Activated CD4-positive, alpha-beta T cell treated with anti-CD3 and anti-CD28 coated beads, Interleukin-2, amount 50 U/mL, for 1 hour (primary cell): ENCODE results near the gene UGT2B15.
"Not testable (repeated sequence)": the region's sequence is repeated elsewhere in the genome, so short reads cannot be mapped to it uniquely, and the experiment has no call there.

Source experiments
- DNase-seq: peaks from one replicate; pipeline ENCODE4 v3.0.0-alpha.2; 2020

The UGT2B15 gene

GRCh38 chr4:68670479-68670939 lies at the start of gene UGT2B15:
Gene UGT2B15, minus strand, starts transcription at chr4:68670652. Its CDS starts 34 bp downstream, at chr4:68670618.
- DNase-seq: not testable (repeated sequence)

- no peak for DNase-seq
Observed at GRCh38 chr4:68719075-68719473, 48.6 kb upstream of the UGT2B15 start.

GRCh38 chr4:68718447-68719074 lies 48.1 kb upstream of the UGT2B15 start:
- DNase-seq: no peak

DNA sequence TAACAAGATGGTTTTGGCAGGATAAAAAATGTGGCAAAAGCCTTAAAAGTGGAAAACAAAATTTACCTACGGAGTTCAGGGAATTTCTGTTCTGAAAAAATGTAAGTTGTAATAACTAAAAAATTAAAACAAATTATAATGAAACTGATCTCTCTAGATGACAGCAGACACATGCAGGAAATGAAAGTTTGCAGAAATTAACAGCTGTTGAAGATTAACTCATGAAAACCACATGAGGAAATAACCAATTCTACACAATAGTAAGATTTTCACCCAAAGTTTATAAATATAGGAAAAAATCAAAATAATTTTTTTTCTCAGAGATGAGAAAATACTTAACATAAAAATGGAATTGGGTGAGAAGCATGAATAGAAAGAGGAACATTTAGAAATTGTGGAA lies 47.5 kb upstream of the UGT2B15 start:
- no peak for DNase-seq

DNA sequence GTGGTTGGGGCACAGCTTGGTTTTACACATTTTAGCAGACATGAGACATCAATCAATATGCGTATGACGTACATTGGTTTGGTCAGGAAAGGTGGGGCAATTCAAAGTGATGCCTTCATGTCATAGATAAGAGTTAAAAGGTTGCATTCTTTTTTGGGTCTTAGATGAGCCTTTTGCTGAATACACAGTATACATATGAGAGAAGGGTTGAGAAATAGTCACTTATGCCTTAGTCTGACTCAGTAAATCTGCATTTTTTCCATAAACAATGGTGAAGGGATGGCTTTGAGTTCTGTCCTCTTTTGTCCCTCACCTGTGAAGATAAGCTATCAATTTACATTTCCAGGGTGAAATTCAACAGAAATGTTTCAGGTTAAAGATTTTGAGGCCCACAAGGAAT lies 43.9 kb upstream of the UGT2B15 start:
- no peak for DNase-seq

GRCh38 chr4:68712207-68712606 lies 41.8 kb upstream of the UGT2B15 start:
- no peak for DNase-seq

DNA sequence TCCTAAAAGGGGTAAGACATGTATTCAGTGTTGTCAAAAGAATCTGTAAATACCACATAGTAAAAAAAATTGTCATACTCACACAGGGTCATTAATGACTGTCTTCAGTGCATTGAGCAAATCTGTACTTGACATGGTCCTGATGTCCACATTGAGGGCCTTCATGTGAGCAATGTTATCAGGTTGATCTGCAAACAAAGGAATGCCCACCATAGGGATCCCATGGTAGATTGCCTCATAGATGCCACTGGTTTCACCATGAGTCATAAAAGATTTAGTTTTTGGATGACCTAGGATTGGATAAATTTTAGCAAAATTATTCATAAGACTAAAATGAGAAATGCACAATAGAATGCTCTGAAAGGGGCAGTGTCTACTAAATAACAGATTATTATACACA lies 38.1 kb upstream of the UGT2B15 start:
- DNase-seq: no peak

DNA sequence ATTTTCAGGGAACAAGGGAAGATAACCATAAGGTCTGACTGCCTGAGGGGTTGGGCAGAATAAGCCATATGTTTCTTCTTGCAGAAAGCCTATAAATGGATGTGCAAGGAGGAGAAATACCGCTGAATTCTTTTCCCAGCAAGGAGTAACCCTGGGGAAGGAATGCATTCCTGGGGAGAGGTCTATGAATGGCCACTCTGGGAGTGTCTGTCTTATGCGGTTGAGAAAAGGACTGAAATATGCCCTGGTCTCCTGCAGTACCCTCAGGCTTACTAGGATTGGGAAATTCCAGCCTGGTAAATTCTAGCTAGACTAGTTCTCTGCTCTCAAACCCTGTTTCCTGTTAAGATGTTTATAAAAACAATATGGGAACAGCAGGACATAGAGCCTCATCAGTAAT lies 32.7 kb upstream of the UGT2B15 start:
- not testable (repeated sequence) for DNase-seq

GRCh38 chr4:68700152-68700551 lies 29.7 kb upstream of the UGT2B15 start:
- DNase-seq: no peak

DNA sequence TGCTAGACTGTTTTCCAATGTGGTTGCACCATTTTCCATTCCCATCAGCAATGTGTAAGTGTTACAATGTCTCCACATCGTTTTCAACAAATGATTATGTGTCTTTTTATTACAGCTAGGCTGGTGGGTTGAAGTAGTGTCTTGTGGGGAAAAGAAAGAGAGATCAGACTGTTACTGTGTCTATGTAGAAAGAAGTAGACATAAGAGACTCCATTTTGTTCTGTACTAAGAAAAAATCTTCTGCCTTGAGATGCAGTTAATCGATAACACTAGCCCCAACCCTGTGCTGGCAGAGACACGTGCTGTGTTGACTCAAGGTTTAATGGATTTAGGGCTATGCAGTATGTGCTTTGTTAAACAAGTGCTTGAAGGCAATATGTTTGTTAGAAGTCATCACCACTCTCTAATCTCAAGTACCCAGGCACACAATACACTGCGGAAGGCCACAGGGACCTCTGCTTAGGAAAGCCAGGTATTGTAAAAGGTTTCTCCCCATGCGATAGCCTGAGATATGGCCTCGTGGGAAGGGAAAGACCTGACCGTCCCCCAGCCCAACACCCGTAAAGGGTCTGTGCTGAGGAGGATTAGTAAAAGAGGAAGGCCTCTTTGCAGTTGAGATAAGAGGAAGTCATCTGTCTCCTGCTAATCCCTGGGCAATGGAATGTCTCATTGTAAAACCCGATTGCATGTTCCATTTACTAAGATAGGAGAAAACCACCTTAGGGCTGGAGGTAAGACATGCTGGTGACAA lies 23.0 kb upstream of the UGT2B15 start:
- no peak for DNase-seq

GRCh38 chr4:68691186-68691585 lies 20.7 kb upstream of the UGT2B15 start:
- no peak for DNase-seq

DNA sequence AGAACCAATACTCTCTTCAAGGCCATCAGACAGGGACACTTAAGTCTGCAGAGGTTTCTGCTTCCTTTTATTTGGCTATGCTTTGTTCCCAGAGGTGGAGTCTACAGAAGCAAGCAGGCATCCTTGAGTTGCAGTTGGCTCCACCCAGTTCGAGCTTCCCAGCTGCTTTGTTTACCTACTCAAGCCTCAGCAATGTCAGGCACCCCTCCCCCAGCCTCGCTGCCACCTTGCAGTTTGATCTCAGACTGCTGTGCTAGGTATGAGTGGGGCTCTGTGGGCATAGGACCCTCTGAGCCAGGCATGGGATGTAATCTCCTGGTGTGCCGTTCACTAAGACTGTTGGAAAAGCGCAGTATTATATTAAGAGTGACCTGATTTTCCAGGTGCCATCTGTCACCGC lies 12.6 kb upstream of the UGT2B15 start:
- DNase-seq: no peak

- DNase-seq: not testable (repeated sequence)
Observed at GRCh38 chr4:68681298-68681697, 10.8 kb upstream of the UGT2B15 start.

- DNase-seq: no peak
Observed at GRCh38 chr4:68673143-68673542, 2.7 kb upstream of the UGT2B15 start.

DNA sequence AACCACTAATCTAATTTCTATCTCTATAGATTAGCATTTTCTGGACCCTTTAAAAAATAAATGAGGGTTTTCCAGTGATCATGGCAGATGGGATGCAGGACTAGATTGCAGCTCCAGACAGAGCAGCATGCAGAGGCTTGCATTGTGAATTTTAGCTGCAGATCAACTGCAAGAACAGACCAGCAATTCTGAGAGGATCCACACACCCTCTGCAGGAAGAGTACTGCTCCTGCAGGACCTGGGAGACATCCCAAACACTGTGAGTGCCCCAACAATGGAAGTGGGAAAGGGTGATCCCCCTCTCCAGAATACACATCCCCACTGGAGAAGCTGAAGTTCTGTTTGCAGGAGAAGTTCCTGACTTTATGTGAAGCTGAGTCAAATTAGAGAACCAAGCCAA lies 765 bp upstream of the UGT2B15 start:
- not testable (repeated sequence) for DNase-seq

DNA sequence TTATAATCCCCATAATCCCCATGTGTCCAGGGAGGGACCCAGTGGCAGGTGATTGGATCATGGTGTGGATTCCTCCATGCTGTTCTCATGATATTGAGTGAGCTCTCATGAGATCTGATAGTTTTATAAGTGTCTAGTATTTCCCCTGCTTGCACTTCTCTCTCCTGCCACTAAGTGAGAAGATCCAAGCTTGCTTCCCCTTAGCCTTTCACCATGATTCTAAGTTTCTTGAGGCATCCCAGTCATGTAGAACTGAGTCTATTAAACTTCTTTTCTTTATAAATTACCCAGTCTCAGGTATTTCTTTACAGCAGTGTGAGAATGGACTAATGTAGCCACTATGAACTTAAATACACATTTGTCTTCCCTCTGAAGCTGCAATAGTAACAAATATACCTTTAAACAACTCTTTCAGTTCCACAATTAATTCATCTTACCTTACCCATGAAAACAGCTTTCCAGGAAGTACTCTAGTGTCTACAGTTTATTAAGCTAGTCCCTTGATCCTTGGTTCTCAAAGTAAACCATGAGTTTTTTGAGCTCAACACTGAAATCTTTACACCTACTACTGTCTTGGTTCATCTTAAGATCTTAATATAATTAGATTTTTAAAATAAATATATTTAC lies 1.8 kb downstream of the UGT2B15 start:
- DNase-seq: not testable (repeated sequence)

GRCh38 chr4:68667551-68667950 lies 2.9 kb downstream of the UGT2B15 start:
- DNase-seq: not testable (repeated sequence)

- DNase-seq: not testable (repeated sequence)
Observed at GRCh38 chr4:68664721-68665120, 5.7 kb downstream of the UGT2B15 start.

- not testable (repeated sequence) for DNase-seq
Observed at GRCh38 chr4:68662836-68663574, 7.4 kb downstream of the UGT2B15 start.

- DNase-seq: no peak
Observed at GRCh38 chr4:68658672-68659071, 11.8 kb downstream of the UGT2B15 start.

DNA sequence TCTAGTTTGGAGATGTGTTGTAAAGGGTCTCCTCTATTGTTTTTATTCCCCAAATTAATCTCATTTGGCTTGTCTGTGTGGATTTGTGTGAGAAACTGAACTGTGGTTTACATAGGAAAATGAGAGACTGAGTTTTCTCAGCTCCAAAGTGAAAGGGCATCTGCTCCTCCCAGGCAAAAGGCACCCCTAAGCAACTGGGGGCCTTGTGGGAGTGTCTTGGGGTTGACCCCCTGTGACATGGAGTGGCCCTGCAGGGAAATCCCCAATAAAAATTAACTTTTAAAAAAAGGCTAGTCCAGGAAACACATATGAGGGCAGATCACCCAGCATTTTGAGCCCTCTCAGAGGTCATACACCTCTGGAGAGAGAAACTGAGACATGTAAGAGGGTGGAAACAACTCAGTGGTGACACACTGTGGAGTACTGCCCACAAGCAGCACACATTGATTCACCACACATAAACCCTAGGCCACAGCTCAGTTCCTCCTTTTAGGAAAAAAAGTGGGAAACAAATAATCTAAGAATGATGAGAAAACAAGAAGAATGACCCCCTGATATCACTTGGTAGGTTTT lies 13.3 kb downstream of the UGT2B15 start:
- not testable (repeated sequence) for DNase-seq

DNA sequence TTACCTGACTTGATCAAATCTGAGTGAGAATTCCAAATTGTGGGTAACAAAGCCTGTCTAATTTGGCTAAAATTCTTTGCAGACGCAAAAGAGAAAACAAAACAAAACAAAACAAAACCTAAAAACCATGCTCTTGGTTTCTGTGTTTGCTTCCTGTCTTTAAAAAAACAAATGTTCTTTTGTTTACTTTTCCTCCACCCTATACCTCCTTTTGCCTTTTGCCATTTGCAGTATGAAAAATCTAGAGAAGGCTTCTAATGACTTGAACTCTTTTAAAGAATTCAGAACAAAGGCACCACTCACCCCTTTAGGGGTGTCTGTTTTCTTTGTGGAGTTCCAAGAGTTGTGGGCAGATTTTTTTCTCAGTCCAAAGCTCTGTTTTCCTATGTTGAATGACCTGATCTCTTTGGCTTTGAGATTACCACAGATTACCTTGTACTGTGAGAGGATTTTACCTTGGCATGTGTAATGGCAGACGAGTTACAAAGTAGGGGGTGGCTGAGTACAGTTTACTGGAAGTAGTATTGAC lies 13.9 kb downstream of the UGT2B15 start:
- DNase-seq: not testable (repeated sequence)
